Glomerular endothelial cell (primary cell): ENCODE results near the gene CD200R1. TPM values are rescaled to one million over a fixed set of nuclear protein-coding genes. Genes with fewer than 3 reads are reported as not detected.

Source experiments
- DNase-seq: peaks from one replicate; pipeline ENCODE4 v3.0.0-alpha.2; 2011; ENCODE audit warnings: low read depth, low spot score; ENCODE audit errors: extremely low read depth
- total RNA-seq: library from RNA; depleted of rRNA; stranded (reverse); fragments of >200 nt; gene quantifications from 2 replicates; pipeline ENCODE4 v1.2.3, GENCODE V29; 2015

CD200R1 gene, protein sequence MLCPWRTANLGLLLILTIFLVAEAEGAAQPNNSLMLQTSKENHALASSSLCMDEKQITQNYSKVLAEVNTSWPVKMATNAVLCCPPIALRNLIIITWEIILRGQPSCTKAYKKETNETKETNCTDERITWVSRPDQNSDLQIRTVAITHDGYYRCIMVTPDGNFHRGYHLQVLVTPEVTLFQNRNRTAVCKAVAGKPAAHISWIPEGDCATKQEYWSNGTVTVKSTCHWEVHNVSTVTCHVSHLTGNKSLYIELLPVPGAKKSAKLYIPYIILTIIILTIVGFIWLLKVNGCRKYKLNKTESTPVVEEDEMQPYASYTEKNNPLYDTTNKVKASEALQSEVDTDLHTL
- total RNA-seq, result not detected in 2 replicates

- DNase-seq, result no peak
Observed at GRCh38 chr3:112974894-112975293, at the start of gene CD200R1. Gene CD200R1, minus strand, starts transcription at chr3:112975103. Its CDS starts 246 bp downstream, at chr3:112974857.

DNA sequence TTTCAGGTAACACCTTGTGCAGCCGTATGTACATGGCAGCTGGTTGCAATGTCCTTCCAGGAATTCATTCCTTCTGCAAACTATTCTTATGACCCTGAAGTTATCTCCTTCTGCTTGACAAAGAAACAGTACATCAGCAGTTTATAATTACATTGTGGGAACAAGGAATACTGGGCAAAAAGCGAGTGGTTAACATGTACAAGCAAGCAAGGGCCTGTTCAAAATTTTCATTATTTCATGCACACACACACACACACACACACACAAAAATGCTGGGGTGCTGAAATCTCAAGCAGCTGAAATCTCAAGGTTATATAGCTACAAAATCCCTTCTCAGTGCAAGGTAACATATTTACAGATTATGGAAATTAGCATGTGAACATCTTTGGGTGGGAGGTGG, 46.6 kb upstream of the CD200R1 start:
- no peak for DNase-seq

DNA sequence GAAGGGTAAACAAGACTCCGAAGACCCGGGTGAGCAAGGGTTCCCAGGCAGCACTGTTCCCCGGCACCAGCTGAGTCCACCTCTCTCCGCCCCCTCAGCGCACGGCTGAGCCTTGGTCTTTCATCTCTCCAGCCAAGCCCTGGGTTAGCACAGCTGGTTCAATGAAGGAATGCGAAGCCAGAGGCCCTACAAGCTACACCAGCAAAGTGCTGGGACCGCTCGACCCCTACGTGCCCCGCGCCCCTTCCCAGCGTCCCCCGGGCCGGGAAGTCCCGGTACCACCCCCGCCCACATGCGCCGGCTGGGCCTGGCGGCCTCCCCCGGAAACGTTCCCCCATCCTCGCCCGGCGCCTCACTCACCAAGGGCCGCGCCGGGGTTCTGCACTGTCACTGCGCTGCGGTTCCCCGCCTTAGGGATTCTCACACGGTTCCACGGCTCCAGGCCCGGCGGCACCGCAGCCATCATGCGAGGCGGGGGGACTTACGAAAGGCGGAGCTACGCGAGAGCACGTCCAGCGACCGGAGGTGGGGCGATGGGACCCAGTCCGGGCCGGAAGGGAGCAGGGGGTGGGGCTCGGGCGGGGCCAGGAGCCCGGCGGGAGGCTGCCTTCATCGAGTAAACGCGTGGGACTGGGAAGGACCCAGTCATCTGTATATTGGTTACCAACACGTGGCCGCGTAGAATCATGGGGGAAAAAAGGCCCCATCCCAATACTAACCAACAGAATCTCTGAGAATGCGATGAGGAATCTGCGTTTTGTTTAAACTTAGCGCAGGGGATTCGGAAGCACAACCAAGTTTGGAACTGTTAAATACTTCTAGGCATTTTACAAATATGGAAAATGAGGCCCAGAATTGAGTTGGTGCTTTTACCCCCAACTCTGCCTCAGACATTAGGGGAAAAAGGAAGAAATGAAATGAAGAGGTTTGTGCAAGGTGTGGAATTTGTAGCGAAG, 44.6 kb upstream of the CD200R1 start:
- peak; percentile 27 for DNase-seq

DNA sequence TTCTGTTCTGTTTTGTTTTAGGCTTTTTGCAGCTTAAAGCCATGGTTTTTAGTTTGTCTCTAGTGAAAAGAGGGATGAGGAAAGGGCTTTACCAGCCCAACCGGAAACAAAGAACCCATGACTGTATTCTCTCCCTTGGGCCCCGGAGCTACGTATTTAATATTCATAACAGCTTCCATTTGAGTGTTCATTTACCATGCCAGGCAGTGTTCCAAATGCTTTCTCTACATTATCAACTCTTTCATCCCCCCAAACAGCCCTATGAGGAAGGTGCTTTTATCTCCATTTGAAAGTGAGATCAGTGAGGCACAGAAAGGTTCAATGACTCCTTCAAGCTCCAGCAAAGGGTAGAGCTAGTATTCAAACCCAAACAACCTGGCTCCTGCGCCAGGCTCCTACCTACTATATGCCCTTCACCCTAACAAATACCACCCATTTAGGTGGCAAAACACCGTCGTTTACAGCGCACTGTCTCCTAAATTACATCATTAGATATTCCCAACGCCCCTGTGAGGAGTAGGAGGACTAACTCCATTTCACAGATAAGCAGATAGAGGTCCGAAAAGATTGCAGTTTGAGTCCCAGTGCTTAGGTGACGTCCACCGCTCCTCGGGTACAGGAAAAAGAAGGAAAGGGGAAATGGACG, 43.8 kb upstream of the CD200R1 start:
- DNase-seq, result no peak

GRCh38 chr3:113013593-113013992, 38.7 kb upstream of the CD200R1 start:
- DNase-seq, result no peak

GRCh38 chr3:113008117-113008516, 33.2 kb upstream of the CD200R1 start:
- DNase-seq, result no peak

- DNase-seq, result no peak
Observed at GRCh38 chr3:113006359-113007056, 31.6 kb upstream of the CD200R1 start.

- no peak for DNase-seq
Observed at GRCh38 chr3:113005611-113006010, 30.7 kb upstream of the CD200R1 start.

- no peak for DNase-seq
Observed at GRCh38 chr3:113002679-113003078, 27.8 kb upstream of the CD200R1 start.

- no peak for DNase-seq
Observed at GRCh38 chr3:113002037-113002436, 27.1 kb upstream of the CD200R1 start.

DNA sequence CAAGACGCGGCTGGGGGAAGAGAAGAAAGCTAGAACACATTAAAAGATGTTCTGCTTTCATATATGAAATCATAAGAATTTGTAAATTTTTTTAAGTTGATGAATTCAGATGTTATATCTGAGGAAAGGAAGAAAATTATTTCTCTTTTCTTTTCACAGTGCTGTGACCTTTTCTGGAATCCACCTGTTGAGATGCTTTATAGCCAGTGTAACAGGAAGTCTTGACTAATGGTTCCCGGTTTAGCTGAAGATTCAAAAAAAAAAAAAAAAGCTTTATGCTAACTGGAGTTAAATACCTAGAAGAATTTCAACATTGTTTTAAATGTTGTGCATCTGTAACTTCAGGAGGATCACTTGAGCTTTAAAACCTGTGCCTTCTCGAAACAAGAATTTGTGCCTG, 25.8 kb upstream of the CD200R1 start:
- no peak for DNase-seq

DNA sequence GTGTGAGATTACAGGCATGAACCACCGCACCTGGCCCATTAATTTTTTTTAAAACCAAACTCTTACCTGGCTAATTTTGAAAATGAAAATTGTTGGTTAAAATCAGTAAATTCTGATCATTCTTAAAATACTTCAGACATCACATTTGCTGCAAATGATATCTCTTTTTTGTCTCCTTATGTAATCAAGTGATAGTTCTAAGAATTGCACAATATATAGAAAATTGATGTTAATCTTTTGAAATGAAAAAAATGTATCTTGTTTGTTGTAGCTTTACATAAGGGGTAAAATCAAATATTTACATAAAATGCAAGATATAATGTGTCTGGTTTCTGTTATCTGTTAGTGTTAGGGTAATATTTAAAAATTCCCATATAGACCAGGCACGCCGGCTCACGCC, 20.9 kb upstream of the CD200R1 start:
- no peak for DNase-seq

GRCh38 chr3:112990672-112991602, 16.0 kb upstream of the CD200R1 start, which contains the start of gene GTPBP8:
Gene GTPBP8, plus strand, starts transcription at chr3:112990984. Its CDS starts 16 bp downstream, at chr3:112991000.
- DNase-seq, result peak; percentile 39

- no peak for DNase-seq
Observed at GRCh38 chr3:112987710-112988334, 12.9 kb upstream of the CD200R1 start.

- DNase-seq, result no peak
Observed at GRCh38 chr3:112984485-112984884, 9.6 kb upstream of the CD200R1 start.

GRCh38 chr3:112982710-112983109, 7.8 kb upstream of the CD200R1 start:
- DNase-seq, result no peak

- DNase-seq, result no peak
Observed at GRCh38 chr3:112980080-112980479, 5.2 kb upstream of the CD200R1 start.

GRCh38 chr3:112979244-112979832, 4.4 kb upstream of the CD200R1 start:
- DNase-seq, result no peak

DNA sequence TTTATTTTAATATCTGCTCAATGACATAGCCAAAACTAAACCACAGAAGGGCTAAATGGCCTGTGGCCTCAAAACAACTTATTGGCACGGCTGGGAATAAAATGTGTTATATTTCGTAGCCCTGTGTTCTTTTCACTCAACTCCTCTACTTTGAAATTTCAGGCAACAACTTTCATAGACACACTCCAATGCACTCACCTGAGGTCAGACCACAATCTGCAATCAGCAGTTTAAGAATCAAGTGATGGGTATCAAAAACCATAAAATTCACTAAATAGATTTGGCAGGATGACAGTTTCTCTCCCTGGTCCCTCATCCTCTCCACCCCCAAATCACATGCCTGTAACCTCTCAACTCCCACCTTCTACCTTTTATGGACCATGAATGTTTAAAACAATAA, 2.0 kb upstream of the CD200R1 start:
- DNase-seq, result no peak
